Measurements from ENCODE around the gene THBS2. TPM values are rescaled to one million over a fixed set of nuclear protein-coding genes. Genes with fewer than 3 reads are reported as not detected.

THBS2 gene
- total RNA-seq, 4 donors from 2014 or later, result 5.4 to 28.3 (median 16.3) TPM

- Histone ChIP-seq H3K27me3 (no peaks in the 10 kb centered on the region), H3K27ac (peak overlapping the region; percentile 52 to 86 (median 72)), H3K4me3 (peak overlapping the region; percentile 23 to 43 (median 34)), H3K9me3 (no peaks in the 10 kb centered on the region), H3K4me1 (peaks cover 0 to 9% (median 3%) of the 10 kb centered on the region in 4 donors), H3K36me3 (no peaks in the 10 kb centered on the region)
- peak; percentile 78 to 96 (median 91) for DNase-seq
- no peak for TF ChIP-seq POLR2A (IDR thresholded peaks at IDR 0.05)
- TF ChIP-seq, protein P1, sequence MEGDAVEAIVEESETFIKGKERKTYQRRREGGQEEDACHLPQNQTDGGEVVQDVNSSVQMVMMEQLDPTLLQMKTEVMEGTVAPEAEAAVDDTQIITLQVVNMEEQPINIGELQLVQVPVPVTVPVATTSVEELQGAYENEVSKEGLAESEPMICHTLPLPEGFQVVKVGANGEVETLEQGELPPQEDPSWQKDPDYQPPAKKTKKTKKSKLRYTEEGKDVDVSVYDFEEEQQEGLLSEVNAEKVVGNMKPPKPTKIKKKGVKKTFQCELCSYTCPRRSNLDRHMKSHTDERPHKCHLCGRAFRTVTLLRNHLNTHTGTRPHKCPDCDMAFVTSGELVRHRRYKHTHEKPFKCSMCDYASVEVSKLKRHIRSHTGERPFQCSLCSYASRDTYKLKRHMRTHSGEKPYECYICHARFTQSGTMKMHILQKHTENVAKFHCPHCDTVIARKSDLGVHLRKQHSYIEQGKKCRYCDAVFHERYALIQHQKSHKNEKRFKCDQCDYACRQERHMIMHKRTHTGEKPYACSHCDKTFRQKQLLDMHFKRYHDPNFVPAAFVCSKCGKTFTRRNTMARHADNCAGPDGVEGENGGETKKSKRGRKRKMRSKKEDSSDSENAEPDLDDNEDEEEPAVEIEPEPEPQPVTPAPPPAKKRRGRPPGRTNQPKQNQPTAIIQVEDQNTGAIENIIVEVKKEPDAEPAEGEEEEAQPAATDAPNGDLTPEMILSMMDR (IDR thresholded peaks at IDR 0.05), result peak in 4 of 6 experiments; percentile 31 to 68 (median 46)
Observed at GRCh38 chr6:169212897-169213813, 40.5 kb downstream of the THBS2 start.

- DNase-seq, result no peak
- H3K27ac ChIP-seq, result peak overlapping the region in 2 of 4 donors; percentile 52 to 86
Observed at GRCh38 chr6:169212436-169212835, 41.2 kb downstream of the THBS2 start.

GRCh38 chr6:169211881-169212280 is 41.8 kb downstream of the THBS2 start:
- H3K4me3 ChIP-seq, result no peak overlapping the region
- H3K27me3 ChIP-seq, result no peaks in the 10 kb centered on the region
- H3K9me3 ChIP-seq, result peaks cover 0 to 8% (median 0%) of the 10 kb centered on the region in 4 donors
- TF ChIP-seq, protein P1 (IDR thresholded peaks at IDR 0.05), result no peak
- no peak overlapping the region for H3K27ac ChIP-seq
- H3K36me3 ChIP-seq, result no peaks in the 10 kb centered on the region
- H3K4me1 ChIP-seq, result peaks cover 0 to 9% (median 3%) of the 10 kb centered on the region in 4 donors
- peak in 1 of 3 donors; percentile 21 for DNase-seq

More at GRCh38 chr6:169212436-169212835, 41.2 kb downstream of the THBS2 start:
- H3K36me3 ChIP-seq, result no peaks in the 10 kb centered on the region
- no peak for TF ChIP-seq POLR2A (IDR thresholded peaks at IDR 0.05)
- TF ChIP-seq, protein P1 (IDR thresholded peaks at IDR 0.05), result no peak
- peak overlapping the region in 2 of 4 donors; percentile 30 to 43 for H3K4me3 ChIP-seq
- H3K9me3 ChIP-seq, result peaks cover 0 to 2% (median 0%) of the 10 kb centered on the region in 4 donors
- H3K4me1 ChIP-seq, result peaks cover 0 to 9% (median 3%) of the 10 kb centered on the region in 4 donors
- no peaks in the 10 kb centered on the region for H3K27me3 ChIP-seq

GRCh38 chr6:169210611-169211010 is 43.0 kb downstream of the THBS2 start:
- Histone ChIP-seq H3K9me3 (peaks cover 0 to 8% (median 0%) of the 10 kb centered on the region in 4 donors), H3K27me3 (no peaks in the 10 kb centered on the region), H3K27ac (no peak overlapping the region), H3K4me3 (no peak overlapping the region), H3K36me3 (no peaks in the 10 kb centered on the region), H3K4me1 (peaks cover 0 to 9% (median 3%) of the 10 kb centered on the region in 4 donors)
- TF ChIP-seq POLR2A (IDR thresholded peaks at IDR 0.05), result no peak
- no peak for DNase-seq

DNA sequence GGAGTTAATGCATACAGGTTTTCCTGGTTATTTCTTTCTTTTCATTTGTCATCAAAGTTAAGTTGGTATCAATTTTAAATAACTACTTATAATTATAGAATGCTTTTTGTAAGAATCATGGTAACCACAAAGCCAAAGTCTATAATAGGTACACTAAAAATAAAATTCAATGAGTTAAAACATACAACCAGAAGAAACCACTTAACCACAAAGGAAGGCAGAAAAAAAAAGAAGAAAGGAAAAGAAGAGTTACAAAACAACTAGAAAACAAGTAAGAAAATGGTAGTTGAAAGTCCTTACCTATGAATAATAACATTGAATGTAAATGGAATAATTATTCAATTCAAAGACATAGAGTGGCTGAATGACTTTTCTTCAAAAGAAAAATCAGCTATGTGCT is 45.6 kb downstream of the THBS2 start:
- Histone ChIP-seq H3K9me3 (peaks cover 0 to 8% (median 0%) of the 10 kb centered on the region in 4 donors), H3K27ac (no peak overlapping the region), H3K4me1 (no peaks in the 10 kb centered on the region), H3K4me3 (no peak overlapping the region), H3K27me3 (no peaks in the 10 kb centered on the region), H3K36me3 (no peaks in the 10 kb centered on the region)
- no peak for DNase-seq
- TF ChIP-seq, protein P1 (IDR thresholded peaks at IDR 0.05), result no peak
- TF ChIP-seq POLR2A (IDR thresholded peaks at IDR 0.05), result no peak

- H3K36me3 ChIP-seq, result no peaks in the 10 kb centered on the region
- H3K27ac ChIP-seq, result no peak overlapping the region
- peaks cover 0 to 8% (median 0%) of the 10 kb centered on the region in 4 donors for H3K9me3 ChIP-seq
- H3K27me3 ChIP-seq, result no peaks in the 10 kb centered on the region
- DNase-seq, result no peak
- no peak overlapping the region for H3K4me3 ChIP-seq
- TF ChIP-seq, protein P1 (IDR thresholded peaks at IDR 0.05), result no peak
- TF ChIP-seq POLR2A (IDR thresholded peaks at IDR 0.05), result no peak
- no peaks in the 10 kb centered on the region for H3K4me1 ChIP-seq
Observed at GRCh38 chr6:169207482-169207881, 46.2 kb downstream of the THBS2 start.

Measured in Peyer's patch (tissue), 4 donors.